A204.1 (cell line): ENCODE measurements around the gene ANKH.
"Not testable (repeated sequence)": the region's sequence is repeated elsewhere in the genome, so short reads cannot be mapped to it uniquely, and the experiment has no call there.

Source experiments
- FAIRE-seq: peaks from 2 replicates; lab custom pipeline; 2012; peaks lifted over from hg19 to GRCh38; lab: Jason Lieb, UNC

ANKH gene

DNA sequence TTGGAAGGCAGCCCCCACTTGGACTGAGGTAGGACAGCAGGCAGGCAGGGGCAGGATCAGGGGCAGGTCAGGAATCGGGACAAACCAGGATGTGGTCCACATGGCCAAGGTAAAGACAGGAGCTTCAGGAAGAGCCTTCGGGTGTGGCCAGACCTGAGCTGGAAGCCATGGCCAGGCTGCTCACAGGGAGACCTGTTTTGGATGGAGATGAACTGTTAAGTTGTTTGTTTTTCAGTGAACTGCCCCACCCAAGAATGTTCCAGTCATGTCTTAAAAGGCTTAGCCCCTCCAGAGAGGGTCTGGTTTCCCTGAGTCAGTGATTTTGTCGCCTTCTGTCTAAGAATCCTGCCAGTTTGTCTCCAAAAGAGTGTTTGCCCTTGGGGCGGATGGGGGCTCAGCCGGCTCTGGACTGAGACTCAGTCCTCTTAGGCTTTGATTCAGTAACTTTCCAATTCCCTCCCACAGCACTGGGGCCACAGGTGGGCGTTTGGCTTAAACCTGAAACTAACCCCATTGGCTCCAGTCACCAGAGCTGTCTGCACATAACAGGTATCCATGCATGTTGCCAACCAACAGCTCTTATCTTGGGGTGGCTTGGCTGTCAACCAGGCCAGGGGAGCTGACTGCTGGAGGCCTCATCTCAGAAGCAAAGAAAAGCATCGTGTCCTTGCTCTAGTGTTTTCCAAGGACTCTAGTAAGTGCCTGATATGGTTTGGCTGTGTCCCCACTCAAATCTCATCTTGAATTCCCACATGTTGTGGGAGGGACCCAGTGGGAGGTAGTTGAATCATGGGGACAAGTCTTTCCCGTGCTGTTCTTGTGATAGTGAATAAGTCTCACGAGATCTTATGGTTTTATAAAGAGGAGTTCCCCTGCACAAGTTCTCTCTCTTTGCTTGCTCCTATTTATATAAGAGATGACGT is 11.3 kb upstream of the ANKH start:
- no peak for FAIRE-seq

GRCh38 chr5:14881826-14882225 is 10.2 kb upstream of the ANKH start:
- FAIRE-seq = no peak

GRCh38 chr5:14880688-14881087 is 9.1 kb upstream of the ANKH start:
- FAIRE-seq = no peak

DNA sequence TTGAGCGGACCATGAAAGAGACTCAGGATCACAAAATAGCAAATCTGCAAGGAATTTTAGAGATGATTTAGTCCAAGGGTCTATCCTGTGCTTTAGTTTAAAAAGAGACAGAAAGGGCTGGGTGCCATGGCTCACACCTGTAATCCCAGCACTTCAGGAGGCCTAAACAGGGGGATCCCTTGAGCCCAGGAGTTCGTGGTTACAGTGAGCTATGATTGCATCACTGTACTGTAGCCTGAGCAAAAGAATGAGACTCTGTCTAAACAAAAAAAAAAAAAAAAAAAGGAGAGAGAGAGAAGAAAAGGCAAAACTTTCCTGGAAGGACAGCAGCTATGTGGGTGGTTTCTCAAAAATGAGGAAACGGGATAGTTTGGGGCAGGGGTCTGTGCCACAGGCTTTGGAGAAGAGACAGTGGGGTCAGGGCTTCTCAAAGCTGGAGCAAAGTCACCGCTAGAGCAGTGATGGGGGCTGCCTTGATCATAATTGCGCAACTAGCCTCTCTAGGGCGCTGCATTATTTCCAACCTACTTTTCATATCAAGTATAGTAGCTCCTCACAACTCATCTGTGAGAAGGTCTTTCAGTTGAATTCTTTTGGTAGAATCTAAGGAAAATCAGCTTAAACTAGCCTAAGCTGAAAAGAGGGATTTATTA is 8.5 kb upstream of the ANKH start:
- no peak for FAIRE-seq

DNA sequence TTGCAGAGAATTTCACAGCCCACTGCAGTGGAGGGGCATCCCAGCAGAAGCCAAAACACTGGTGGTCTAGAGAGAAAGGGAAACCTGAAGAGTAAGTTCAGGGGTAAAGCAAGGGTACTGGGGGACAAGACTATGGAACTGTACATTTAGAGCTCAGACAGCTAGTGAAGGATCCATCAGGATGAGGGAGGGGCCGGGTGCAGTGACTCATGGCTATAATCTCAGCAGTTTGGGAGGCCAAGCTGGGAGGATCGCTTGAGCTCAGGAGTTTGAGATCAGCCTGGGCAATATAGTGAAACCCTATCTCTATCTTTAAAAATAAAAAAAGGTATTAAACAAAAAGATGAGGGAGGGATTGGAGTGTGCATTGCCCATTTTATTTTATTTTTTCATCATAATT is 7.8 kb upstream of the ANKH start:
- FAIRE-seq = no peak

DNA sequence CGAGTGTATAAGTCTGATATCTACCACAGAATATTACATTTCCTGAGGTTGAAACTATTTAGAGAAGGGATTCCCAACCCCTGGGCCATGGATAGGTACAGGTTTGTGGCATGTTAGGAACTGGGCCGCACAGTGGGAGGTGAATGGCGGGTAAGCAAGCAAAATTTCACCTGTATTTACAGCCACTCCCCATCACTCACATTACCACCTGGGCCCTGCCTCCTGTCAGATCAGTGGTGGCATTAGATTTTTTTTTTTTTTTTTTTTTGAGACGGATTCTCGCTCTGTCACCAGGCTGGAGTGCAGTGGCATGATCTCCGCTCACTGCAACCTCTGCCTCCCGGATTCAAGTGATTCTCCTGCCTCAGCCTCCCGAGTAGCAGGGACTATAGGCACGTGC is 6.6 kb upstream of the ANKH start:
- not testable (repeated sequence) for FAIRE-seq

DNA sequence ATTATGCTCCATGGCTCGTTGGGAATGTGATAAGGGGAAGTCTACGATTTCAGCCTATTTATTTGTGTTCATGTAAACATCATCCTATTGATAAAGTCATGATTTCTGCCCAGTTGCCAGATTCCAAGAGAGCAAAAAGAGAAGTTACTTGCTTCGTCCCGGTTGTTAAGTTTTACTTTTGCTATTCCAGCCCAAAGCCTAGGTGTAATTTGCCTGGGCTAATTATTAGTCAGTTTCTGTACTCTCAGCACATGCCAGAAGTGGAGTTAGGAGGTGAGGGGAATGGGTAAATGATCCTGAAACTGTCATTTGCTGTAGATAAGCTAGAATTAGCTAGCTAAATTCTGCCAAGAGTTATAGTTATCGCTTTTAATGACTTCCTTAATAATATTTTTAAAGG is 4.5 kb upstream of the ANKH start:
- FAIRE-seq = no peak

- no peak for FAIRE-seq
Measured at GRCh38 chr5:14873790-14874189, 2.2 kb upstream of the ANKH start.

- no peak for FAIRE-seq
Measured at GRCh38 chr5:14873093-14873492, 1.5 kb upstream of the ANKH start.

DNA sequence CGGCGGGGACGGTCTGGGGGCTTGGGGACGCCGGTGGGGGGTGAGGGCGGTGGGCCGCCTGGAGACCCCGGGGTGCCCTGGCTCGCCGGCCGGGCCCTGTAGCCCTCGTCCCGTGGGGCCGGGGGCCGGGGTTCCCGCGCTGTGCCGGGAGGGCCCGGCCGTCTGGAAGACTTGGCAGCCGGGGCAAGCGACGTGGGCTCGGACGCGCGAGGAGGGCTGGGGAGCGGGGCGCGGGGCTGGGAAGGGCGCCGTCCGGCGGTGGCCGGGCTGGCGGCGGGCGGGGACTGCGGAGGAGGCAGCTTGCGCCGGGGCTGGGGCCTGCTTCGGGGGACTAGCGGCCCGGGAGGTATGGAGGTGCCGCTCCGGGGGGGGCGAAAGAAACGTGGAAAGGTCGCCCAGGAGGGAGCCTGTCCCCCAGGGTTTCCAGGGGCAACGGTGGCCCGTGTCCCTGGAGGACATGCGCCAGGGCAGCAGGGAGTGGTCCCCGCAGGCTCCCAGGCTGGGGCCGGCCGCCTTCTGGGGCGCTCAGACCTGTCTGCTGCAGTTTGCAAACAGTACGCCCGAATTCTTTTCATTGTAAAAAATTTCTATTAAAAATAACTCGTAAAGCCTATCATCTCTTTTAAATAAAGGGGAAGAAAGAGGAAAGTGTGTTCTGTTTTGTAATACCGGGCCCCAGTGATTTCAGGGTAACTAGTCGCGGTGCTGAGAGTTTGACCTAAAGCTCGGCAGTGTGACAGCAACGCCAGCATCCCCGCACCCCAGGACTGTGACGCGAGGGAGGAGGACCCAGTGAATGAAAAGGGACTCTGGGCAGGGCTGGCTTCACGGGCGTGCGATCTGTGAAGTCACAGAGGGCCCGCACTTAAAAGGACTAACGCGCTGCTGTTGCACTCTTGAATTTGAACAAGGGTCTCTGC is 752 bp upstream of the ANKH start:
- no peak for FAIRE-seq

- no peak for FAIRE-seq
Measured at GRCh38 chr5:14870337-14871213, 1.0 kb downstream of the ANKH start.

DNA sequence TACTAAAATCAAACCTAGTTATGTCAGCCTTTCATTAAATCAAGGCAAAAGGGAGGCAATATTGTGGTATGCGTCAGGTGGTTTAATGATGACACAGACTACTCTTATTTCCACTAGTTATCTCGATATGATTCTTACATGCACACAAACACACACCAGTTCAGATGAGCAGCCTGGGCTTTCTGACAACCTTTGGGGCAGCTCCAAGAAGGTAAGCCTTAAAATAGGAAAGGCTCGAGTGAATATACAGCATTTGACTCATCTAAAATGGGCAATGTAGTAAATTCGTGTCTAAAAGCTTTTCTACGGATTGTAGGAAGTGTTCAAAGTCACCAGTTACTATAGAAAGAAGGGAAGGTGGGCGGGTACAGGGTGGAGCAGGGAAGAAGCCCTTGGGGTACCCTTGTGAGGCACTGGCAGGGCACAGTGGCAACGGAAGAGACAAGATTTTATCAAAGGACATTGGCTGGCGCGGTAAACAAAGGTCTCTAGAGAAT is 1.9 kb downstream of the ANKH start:
- FAIRE-seq = no peak

GRCh38 chr5:14869233-14869632 is 2.3 kb downstream of the ANKH start:
- FAIRE-seq = no peak

DNA sequence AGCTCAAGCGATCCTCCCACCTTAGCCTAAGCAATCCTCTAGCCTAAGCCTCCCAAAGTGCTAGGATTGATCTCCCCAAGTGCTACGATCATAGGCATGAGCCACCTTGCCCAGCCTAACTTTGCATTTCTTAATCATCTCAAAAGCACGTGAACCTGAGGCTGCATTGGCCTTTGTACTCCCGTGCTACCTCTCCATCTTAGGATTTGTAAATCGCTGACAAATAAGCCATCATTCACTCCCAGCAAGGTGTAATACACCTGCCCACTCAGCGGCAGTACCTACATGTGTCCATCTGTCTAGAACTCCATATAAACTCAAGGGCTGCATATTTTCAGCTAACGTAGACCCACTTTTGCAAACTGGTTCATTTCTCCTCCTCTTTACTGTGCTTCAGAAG is 2.8 kb downstream of the ANKH start:
- FAIRE-seq = no peak

- no peak for FAIRE-seq
Measured at GRCh38 chr5:14864181-14864812, 7.3 kb downstream of the ANKH start.

GRCh38 chr5:14863105-14863504 is 8.5 kb downstream of the ANKH start:
- FAIRE-seq = no peak

- FAIRE-seq = no peak
Measured at GRCh38 chr5:14861123-14861765, 10.3 kb downstream of the ANKH start.

GRCh38 chr5:14859980-14860379 is 11.6 kb downstream of the ANKH start:
- no peak for FAIRE-seq

DNA sequence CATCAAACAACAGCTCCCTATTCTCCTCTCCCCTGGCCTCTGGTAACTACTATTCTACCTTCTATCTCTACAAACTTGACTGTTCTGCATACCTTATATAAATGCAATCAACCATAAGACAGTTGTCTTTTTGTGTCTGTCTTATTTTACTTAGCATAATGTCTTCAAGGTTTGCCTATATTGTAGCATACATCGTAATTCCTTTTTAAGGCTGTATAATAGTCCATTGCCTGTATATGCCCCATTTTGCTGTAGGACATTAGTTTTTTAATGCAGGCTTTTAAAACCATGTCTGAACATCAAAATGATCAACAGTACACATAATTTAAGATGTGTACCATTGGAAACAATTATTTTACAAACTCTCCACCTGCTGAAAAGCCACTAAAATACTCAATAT is 12.4 kb downstream of the ANKH start:
- no peak for FAIRE-seq

- no peak for FAIRE-seq
Measured at GRCh38 chr5:14855366-14855765, 16.2 kb downstream of the ANKH start.

DNA sequence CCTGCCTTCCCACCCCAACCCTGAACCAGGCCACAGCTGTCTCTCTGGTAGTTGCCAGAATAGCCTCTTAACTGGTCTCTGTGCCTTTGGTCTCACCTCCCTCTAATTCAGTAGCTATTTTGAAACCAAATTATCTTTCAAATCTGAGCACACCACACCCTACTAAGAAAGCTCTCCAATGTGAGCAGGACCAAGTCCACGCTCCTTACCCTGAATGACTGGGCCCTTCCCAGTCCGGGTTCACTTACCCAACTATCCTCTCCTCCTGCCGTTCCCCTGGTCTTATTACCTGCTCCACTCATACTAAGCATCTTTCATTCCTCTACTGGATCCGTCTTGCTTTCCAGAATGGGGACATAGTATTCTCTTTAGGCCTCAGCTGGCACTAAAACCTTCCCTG is 16.8 kb downstream of the ANKH start:
- no peak for FAIRE-seq
